HG03064 (cell line): Measurements from ENCODE around the gene ESRRB.

Experiments
- ATAC-seq: cut with Tn5 transposase; IDR thresholded peaks from one replicate; pipeline ENCODE4 v1.9.1; 2021; ENCODE audit warnings: low read depth; ENCODE audit not compliant: unreplicated experiment

Gene ESRRB

DNA sequence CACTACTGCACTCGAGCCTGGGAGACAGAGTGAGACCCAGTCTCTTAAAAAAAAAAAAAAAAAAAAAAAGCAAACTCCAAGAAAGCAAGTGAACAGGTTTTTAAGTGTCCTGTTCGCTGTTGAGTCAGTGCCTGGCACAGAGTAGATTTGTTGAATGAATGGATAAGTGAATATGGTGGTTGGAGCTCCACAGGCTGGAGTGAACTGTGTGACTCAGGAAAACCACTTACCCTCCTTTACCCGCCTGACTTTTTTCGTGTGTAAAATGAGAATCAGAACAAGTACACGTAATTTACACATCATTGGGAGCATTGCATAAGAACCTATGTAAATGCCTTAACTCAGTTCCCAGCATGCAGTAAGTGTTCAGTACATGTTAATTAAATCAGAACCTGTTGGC lies 24.0 kb upstream of the ESRRB start:
- ATAC-seq = no peak

DNA sequence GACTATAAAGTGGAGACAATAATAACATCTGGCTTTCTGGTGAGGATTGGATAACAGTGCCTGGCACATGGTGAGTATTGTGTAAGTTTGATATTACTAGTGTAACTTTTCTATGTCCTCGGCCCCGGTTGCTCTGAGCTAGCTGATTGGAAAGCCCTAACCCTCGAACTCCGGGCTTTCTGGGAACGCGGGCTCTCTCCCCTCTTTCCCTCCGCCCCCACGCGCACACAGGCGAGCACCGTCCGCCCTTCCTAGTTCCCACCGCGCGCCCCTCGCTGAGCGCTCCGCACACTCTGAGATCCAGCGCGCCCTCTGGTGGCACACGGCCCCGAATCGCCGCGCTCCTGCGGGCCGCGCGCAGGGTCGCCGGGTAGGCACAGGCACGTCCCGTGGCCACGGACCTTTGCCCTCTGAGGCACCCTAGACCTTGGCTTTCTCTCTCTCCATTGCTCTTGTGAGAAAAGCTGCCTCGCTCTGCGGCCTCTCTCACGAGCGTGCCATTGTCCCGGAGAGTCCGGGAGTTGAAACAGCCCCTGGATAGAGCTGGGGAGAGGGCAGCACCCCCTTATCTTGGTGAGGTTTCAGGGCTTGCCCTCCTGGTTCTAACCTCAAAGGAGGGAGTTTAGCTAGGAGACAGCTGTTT lies 23.2 kb upstream of the ESRRB start:
- ATAC-seq = no peak

DNA sequence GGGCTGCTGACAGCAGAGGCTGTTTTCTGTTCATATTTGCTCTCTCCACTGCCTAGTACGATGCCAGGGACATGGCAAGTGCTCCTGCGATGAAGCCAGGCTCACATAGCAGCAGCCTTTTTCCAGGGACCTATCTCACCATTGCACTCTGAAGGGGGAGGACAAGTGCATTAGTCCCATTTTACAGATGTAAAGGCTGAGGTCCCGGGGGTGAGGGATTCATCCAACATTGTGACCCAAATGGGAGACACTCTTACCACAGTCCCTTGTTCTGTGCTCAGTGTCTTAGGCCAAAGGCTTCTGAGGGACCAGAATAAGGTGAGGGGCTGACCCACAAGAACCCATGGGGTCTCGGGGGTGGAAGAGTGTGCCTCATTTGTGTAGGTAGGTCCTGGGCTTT lies 21.6 kb upstream of the ESRRB start:
- ATAC-seq = no peak

DNA sequence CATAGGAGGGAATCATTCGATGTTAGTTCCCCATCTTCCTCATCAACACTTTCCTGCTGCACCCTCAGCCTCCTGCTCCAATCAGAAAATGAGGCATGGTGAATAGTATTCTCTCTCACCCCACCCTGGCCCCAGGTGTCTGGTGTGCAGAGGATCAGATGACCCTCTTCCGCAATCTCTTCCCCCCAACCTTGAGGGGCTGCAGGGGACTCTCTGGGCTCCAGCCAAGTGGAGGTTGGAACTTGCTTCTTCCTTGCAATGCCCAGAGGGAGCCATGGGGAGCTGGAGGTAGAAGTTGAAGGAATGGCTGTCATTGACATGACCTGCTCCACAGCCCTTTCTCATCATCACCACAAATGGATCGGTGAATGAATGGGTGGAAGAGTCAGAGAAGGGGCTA lies 20.2 kb upstream of the ESRRB start:
- ATAC-seq = no peak

DNA sequence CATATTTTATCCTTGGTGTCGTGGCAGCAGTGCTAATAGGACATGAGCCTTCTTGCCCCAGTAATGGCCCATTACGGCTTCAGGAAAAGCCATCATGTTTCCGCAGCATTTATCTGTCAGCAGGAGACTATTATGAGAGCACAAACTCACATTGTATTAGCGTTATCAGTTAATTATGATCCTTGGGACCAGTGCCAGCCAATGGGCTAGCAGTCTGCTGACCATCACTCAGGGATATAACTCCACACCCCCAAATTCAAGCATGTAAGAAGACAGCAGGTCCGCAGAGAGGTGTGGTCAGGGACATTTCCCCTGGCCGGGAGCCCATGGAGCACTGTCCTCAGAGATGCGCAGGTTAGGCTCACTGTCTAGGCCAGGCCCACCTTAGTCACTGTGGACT lies 4.9 kb upstream of the ESRRB start:
- no peak for ATAC-seq

DNA sequence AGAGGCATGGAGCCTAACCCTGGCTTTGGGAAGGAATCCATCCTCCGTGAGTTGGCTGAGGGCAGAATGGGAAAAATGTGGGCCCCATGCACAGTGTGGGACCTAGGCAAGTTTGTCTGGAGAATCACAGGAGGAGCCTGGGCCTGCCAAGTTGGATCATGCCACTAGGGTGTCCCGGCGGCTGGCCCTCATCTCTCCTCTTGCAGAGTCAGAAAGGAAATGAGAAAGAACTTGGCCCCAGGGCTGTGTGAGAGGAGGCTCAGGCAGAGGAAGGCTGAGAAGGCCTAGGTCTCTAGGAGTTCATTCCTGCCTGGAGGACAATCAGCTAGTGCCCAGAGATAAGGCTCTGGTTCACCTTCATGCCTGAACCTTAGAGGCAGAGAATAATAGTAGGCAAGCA lies 2.5 kb upstream of the ESRRB start:
- no peak for ATAC-seq

DNA sequence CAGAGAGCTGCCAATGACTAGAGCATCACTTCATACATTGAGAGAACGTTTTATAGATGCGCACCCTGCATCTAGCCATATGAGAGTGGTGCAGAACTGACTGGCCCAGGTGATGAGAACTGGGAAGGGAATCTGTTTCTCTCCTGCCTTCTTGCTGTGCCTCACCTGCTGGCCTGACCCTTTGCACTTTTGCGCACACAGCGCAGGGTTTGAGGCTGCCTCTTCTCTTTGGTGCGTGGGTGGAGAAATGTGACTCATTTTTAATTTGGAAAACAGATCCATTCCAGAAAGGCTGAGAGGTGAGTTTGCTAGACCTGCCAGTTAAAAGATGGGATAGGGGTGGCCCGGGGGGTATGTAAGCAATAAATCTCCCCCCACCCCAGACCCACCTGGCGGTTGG lies 453 bp upstream of the ESRRB start:
- ATAC-seq = no peak

DNA sequence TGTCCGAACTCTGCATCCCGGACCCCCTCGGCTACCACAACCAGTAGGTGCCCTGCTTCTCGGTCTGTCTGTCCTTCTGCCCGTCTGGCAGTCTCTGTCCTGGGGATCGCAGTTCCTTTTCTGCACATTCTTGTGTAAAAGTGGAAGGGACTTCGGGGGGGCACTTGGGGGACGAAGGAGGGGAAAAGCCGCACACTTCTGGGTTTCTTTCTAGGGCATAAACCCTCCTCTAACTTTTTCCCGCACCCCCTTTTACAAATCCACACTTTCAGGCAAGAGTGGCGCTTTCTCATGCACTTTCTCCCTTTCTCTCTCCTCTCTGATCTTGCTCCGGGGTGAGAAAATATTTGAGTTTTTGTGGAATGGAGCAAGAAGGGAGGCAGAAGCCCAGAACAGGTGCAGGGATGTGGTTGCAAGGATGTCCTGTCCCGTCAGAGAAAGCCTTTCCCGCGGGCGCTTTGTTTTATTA lies 506 bp downstream of the ESRRB start:
- ATAC-seq = no peak

DNA sequence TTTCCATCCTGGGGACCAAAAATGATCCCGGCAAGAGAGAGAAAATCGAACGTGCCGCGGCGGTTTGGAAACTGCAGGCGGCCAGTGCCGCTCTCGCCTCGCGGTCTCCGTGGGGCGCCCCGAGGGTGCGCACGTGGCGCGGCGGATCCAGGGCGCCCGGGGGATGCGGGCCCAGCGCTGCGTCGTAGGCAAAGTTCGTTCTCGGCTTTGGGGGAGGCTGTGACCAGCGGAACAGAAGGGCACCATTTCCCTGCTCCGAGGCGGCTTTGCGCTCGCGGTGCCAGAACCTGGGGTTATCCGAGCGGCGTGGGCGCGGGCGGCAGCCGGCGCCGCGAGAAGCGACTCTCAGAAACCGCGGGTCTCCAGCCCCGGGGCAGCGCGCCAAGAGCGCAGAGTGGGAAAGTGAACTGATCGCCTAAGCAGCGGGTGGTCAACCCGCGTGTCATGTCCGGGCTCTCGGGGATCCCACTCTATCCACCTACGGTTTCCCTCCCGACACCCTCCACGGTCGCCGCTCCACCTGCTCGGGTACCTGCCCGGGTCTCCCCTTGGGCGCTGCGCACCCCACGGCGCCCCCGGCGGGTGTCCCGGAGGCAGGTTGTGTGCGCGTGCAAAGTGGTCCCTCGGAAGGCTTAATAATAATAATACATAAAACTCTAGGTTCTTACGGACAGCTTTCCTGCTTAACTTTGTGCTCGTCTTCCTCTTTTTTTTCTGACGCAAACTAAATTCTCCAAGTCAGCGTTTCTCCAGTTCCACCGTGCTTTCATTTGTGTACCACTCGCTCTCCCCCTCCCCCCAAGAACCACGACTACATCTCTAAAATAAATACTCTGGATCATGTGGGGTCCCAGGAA lies 1.2 kb downstream of the ESRRB start:
- ATAC-seq = no peak

DNA sequence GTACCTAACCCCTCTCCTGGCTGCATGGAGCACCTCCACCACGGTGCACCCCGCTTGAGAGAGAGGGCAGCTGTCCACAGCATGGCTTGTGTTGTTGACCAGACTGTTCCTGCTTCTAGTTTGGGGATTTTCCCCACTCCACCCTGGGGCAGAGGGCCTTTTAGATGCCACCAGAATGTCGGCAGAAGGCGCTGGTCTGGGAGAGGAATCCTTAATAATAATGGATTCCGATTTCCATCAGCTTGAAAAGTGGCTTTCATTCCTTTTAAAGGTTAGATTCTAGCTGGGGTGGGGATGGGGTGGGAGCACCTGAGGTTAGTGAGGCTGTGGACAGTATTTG lies 1.8 kb downstream of the ESRRB start:
- no peak for ATAC-seq

DNA sequence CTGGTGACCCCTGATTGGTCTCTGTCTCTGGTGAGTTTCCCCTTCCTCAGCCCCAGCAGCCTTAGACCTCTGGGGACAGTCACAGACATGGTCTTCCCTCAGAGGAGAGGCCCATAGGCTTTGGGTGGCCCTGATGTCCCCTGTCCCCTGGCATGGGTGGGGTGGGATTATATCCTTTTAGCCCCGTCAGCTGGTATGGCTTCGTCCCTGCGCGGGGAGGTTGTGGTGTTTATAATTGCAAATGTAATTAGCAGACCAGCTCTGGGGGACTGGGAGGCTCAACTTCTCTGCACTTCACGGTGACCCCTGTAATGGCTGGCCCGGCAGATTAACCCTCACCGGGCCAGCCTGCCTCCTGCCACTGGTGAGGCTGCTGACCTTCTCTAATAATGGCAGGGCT lies 5.1 kb downstream of the ESRRB start:
- ATAC-seq = no peak

DNA sequence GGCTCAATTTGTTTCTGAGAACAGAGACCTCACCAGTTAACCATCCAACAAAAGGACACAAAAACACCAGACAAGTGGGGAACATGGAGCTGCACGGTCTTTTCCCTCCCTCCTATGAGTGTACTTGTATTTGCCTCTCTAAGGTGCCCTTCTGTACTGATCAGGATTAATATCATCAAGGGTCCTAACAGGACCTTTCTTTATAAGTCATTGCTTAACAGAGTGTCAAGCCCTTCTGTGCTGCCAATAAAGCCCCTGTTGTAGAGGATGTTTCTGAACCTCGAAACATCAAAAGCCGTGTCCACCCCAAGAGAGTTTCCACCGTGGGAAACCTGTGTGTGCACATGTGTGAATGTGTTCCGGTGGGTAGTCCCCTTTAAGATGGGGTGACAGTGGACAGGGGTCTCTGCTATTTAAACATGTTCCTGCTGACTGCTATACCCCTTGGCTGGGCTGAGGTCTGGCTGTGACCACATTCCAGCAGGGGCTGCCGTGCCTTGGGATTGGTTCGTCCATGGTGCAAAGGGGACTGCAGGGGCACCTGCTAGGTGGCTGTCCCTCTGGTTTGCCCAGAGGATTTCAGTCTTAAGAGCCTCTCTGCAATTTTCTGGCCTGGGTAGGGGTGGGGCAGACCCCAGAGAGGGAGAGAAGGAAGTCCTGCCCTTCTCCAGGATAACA lies 6.0 kb downstream of the ESRRB start:
- no peak for ATAC-seq

DNA sequence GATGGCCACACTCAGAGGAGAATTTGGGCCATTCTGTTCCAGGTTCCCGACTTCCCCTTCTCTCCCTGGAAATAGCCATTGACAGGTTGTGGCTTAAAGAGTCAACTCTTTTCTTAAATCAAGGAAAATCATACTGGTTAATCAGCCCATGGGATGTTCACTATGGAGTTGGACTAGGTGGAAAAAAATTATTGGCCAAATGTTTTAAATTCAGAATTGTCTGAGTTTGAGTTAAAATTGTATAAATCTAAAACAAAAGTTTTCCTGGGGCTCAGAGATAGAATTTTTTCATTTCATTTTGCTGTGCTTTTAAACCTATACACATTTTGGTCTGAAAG lies 6.5 kb downstream of the ESRRB start:
- no peak for ATAC-seq

DNA sequence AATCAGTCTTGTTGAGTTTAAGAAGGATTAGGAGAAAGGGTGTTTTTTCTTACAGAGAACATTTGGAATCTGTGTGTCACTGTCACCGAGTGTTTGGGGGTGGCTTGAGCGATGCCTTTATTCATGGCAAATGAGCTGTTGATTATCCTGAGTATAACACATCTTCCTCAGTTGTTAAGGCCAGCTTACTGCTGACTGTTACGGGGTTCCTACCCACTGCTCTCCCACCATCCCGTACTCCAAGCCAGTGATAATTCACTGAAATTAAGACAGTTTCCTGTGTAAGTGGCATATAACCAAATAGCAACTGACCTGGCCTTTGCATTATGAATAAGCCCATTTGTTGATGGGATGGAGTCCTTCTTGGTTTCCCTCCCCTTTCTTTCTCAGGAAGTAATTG lies 9.5 kb downstream of the ESRRB start:
- no peak for ATAC-seq

DNA sequence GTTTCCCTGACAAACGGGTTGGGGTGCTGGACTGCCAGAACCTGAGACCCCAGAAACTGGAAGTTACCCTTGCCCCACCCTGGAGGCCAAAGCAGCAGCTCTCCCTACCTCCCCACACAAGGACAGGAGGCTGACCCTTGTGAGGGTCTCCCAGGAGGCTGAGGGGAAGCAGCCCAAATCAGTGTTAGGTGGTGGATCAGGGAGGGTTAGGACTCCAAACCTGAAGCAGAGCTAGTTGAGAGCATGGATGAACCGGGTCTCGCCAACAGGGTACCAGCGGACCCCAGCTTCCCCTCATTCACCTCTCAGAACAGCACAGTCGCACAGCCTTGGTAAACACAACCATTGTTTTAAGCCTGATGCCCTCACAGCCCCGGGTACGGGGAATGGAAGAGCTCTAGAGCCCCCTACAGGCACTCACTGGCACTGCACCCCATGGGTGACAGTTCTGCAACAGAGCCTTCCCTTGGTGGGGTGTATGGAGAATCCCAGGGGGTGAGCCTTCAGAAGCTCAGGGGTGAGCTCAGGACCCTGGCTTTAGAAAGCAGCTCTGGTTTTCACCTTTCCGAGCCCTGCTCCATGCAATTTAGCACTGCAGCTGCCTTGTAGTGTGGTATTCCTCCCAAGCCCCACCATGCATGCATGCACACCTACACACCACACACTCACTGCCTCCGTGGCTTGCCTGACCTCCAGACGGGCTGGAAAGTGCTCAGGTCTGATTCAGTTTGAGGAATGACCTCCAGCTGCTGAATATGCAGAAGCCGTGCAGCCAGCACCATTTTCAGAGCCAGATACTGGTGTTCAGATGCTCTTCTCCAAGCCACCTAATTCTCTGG lies 11.2 kb downstream of the ESRRB start:
- ATAC-seq = no peak

DNA sequence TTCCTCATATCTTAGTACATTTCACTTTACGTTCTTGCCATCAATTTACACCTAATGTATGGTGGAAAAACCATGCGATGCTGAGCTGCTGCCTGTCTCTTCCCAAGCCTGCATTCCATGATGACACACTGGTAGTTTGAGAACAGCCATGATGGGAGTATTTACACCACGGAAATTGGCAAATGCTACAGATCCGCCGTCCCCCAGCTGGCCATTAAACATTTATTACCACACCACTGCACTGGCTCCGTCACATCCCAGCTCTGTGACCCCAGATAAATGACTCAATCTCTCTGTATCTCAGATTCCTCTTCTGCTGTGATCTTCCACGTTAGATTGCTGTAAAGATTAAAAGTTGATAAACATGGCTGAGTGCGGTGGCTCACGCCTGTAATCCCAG lies 13.9 kb downstream of the ESRRB start:
- no peak for ATAC-seq

DNA sequence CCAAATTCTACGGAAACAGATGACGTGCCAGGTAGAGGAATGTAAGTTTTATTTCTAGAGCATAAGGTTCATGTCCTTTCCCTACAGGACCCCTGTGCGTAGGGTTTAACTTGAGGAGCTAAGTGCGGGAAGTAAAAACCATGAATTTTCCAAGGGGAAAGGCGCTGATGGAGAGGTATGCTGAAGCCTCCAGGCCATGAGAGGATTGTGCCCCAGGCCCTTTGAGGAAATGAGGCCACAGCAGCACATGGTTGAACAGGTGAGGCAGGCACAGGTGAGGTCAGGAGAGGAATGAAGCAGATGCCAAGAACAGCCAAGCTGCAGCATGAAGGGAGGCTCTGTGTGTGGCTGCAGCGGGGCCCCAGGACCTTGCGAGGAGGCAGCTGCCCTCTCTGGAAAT lies 14.7 kb downstream of the ESRRB start:
- no peak for ATAC-seq

DNA sequence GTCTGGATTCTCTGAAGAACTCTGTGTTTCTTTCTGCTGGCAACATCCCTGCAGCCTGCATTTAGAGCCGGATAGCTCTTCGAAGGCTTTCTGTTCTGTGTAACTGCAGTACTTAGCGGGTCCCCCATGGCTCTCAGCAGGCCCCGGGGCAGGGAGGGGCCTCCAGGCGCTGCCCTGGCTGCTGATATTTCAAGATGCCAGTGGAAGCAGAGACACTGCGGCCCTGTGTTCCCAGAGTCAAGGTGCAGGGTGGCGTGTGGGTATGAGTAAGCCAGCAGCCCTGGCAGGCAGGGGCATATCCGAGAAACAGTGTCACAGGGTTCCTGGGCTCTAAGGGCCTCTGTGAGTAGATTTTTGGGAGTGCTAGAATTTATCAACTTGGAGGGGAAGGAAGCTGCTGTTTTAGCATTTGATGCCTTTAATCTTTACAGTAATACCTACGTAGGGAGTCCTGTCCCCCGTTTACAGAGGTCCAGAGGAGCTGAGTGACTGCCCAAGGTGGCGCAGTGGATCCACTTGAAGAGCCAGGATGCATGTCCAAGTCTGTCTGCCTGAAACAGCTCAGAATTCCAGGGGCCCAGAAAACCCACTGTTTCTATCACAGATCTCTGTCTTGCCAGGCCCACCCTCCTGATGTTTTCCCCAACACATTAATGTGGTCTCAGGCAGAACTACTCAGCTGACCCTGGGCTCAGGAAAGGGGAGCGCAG lies 16.2 kb downstream of the ESRRB start:
- ATAC-seq = no peak

DNA sequence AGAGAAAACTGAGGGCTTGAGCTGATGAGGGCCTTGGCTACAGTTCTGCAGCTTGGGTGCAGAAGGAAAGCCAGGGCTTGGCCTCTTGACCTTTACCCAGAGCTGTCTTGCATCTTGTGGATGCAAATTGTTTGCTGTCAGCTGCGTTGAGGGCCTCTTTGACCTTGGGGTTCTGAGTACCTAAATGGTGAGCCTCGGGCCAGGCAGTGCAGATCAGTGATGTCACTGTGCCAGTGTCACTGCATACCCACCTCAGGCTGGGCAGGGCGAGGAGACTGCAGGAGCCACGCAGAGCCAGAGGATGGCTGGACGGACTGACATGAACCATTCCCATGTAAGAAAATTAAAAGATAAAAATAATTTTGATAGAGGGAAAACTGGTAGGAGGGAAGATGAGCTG lies 18.6 kb downstream of the ESRRB start:
- ATAC-seq = no peak

DNA sequence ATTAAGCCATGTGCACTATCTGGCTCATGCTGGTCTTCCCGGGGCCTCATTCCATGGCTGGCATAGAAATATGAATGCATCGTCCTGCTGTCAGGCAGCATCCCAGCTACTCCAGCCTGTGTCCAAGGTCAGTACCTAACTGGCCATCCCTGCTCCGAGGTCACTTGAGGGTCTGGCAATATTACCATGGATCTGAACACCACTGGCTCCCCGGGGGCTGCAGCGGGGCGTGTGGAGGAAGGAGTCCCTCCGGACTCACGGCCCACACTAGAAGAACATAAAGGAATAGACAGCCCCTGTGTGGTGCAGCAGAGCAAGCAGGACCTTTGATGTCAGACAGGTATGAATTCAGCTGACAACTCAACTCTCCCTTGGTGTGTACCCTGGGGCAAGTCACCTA lies 19.2 kb downstream of the ESRRB start:
- no peak for ATAC-seq
